ENCODE results near the gene NPR1.
"Not testable (repeated sequence)": the region's sequence is repeated elsewhere in the genome, so short reads cannot be mapped to it uniquely, and the experiment has no call there.

Gene NPR1

GRCh38 chr1:153651771-153652170 lies 26.7 kb upstream of the NPR1 start:
- no peak for DNase-seq

- DNase-seq: no peak
These were observed 25.5 kb upstream of the NPR1 start for GRCh38 chr1:153652805-153653500.

GRCh38 chr1:153655333-153655732 lies 23.2 kb upstream of the NPR1 start:
- no peak for DNase-seq

- peak; percentile 90 for DNase-seq
These were observed 19.9 kb upstream of the NPR1 start, which contains the start of gene SNAPIN for GRCh38 chr1:153658400-153659174. Gene SNAPIN, plus strand, starts transcription at chr1:153658703. Its CDS starts 41 bp downstream, at chr1:153658744.

- DNase-seq: no peak
These were observed 19.3 kb upstream of the NPR1 start for GRCh38 chr1:153659175-153659534.

- DNase-seq: no peak
These were observed 18.8 kb upstream of the NPR1 start for GRCh38 chr1:153659656-153660055.

GRCh38 chr1:153661111-153661708 lies 17.3 kb upstream of the NPR1 start:
- no peak for DNase-seq

GRCh38 chr1:153662269-153662668 lies 16.2 kb upstream of the NPR1 start:
- no peak for DNase-seq

- no peak for DNase-seq
These were observed 15.3 kb upstream of the NPR1 start for GRCh38 chr1:153663211-153663610.

GRCh38 chr1:153667439-153667838 lies 11.0 kb upstream of the NPR1 start:
- DNase-seq: no peak

GRCh38 chr1:153668672-153669071 lies 9.8 kb upstream of the NPR1 start:
- not testable (repeated sequence) for DNase-seq

- no peak for DNase-seq
These were observed 8.9 kb upstream of the NPR1 start for GRCh38 chr1:153669606-153670005.

- peak; percentile 48 for DNase-seq
These were observed 8.1 kb upstream of the NPR1 start for GRCh38 chr1:153670257-153670858.

- peak; percentile 96 for DNase-seq
These were observed 7.4 kb upstream of the NPR1 start, which contains the start of gene ILF2 for GRCh38 chr1:153670859-153671627. Gene ILF2, minus strand, starts transcription at chr1:153670993. Its CDS starts 71 bp downstream, at chr1:153670922.

- DNase-seq: peak; percentile 32
These were observed 6.7 kb upstream of the NPR1 start for GRCh38 chr1:153671628-153672353.

- no peak for DNase-seq
These were observed 5.0 kb upstream of the NPR1 start for GRCh38 chr1:153673511-153673910.

GRCh38 chr1:153677718-153678518 lies 570 bp upstream of the NPR1 start:
- peak; percentile 16 for DNase-seq

- DNase-seq: no peak
These were observed 1.0 kb downstream of the NPR1 start for GRCh38 chr1:153679337-153680119.

GRCh38 chr1:153680120-153680403 lies 1.6 kb downstream of the NPR1 start:
- DNase-seq: no peak

GRCh38 chr1:153682730-153683129 lies 4.2 kb downstream of the NPR1 start:
- no peak for DNase-seq

All from stimulated activated naive CD4-positive, alpha-beta T cell treated with Interleukin-2 at 50 U/mL for 16 hours (primary cell).